Measurements from ENCODE around the gene TMEM179.

GRCh38 chr14:104577847-104578301 lies 26.7 kb downstream of the TMEM179 start:
- TF ChIP-seq EP300 (IDR thresholded peaks at IDR 0.05) (no peak), CTCF (IDR thresholded peaks at IDR 0.05) (no peak), POLR2A (IDR thresholded peaks at IDR 0.05) (no peak)
